Activated naive CD4-positive, alpha-beta T cell treated with anti-CD3 and anti-CD28 coated beads, Interleukin-2, amount 50 U/mL, for 72 hours (primary cell): ENCODE measurements around the gene RERE. TPM values are rescaled to one million over a fixed set of nuclear protein-coding genes. Genes with fewer than 3 reads are reported as not detected.
A peak's percentile ranks its signal among the peaks of the same experiment; 100 is the strongest.

Experiments
- ATAC-seq, 2 donors: fragments of 150-1000 bp; cut with Tn5 transposase; 2 replicates each; pipeline ENCODE4 v1.10.0; 2021; ENCODE audit warnings: mild to moderate bottlenecking in 2 of 2, moderate library complexity in 2 of 2
- DNase-seq, 2 donors: peaks; one replicate each; pipeline ENCODE4 v3.0.0; 2021 to 2022; ENCODE audit warnings: low spot score in 2 of 2
- H3K27ac Mint-ChIP-seq, 2 donors: one replicate each; pipeline ENCODE4 v1.8.0; 2022; ENCODE audit warnings: mild to moderate bottlenecking in 2 of 2, mixed read lengths in 2 of 2
- H3K36me3 Mint-ChIP-seq, 2 donors: one replicate each; pipeline ENCODE4 v1.8.0; 2022; ENCODE audit warnings: mixed read lengths in 2 of 2
- H3K9me3 Mint-ChIP-seq, 2 donors: one replicate each; pipeline ENCODE4 v1.8.0; 2022; ENCODE audit warnings: mixed read lengths in 2 of 2
- total RNA-seq, 2 donors: library from RNA; stranded (reverse); gene quantifications; one replicate each; pipeline ENCODE4 v1.2.3, GENCODE V29; 2022

Gene RERE
- total RNA-seq, 2 donors from 2014 or later = 51.8 to 72.1 TPM

DNA sequence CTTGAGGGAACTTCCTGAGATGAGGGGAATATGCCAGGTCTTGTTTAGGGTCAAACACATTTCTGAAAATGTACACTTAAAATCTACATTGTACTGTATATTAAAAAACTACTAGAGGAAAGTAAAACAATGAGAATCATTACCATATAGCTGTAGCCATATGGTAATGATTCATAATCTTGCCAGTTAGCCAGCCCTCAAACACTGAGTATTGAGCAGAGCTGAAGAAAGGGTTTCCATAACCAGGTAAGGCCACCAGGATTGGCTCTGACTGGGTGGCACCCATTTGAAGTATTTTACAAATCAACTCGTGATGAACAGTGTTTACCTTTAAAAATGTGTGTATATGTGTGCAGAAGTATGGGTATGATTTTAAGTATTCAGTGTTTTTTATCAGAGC lies 272.8 kb downstream of the RERE start:
- peak; percentile 46 to 55 for ATAC-seq
- H3K9me3 Mint-ChIP-seq = peaks cover 0 to 8% of the 10 kb centered on the region in 2 donors
- DNase-seq = no peak
- H3K36me3 Mint-ChIP-seq = peaks cover 11 to 36% of the 10 kb centered on the region in 2 donors
- H3K27ac Mint-ChIP-seq = no peak overlapping the region

DNA sequence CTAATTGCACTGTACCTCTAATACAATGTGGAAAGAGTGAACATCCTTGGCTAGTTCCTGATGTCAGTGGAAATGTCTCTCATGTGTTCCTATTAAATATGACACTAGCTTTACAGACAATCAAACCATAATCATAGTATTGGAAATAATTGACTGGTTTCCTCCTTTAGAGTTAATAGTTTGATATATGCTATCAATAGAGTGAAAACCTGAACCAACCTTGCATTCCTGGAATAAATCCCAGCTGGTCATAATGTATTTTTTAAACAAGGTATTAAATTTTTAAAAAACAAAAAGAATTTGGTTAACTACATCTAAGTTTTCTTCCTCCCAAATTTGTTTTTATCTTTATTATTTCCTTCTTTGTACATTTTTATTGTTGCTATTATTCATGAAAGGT lies 273.5 kb downstream of the RERE start:
- Mint-ChIP-seq H3K9me3 (peaks cover 0 to 8% of the 10 kb centered on the region in 2 donors), H3K36me3 (peaks cover 11 to 39% of the 10 kb centered on the region in 2 donors), H3K27ac (no peak overlapping the region)
- ATAC-seq (no peak), DNase-seq (no peak)

DNA sequence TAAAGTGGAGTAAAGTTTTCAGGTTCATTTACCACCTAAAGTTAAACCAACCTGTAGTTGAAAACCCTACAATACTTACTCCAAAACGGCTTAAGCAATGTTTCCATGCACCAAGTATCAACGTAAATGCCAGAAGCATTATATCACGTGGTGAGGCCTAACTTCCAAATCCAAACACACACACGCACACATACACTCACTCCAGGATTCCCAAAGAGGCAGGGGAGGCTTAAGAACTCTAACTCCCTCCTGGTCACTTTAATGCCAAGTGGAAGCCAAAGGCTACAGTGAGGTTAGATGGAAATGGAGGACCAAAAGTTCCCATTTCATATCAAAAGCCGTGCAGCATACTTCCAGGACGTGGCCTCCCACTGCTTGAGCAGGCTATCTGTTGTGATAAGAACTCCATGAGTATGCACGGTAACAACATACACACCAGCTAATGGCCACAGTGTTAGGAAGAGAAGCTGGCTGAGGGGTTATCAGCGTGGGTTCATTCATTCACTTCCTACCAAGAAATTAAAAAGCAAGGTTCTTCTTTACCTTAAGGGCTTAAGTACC lies 275.4 kb downstream of the RERE start:
- H3K27ac Mint-ChIP-seq = no peak overlapping the region
- H3K36me3 Mint-ChIP-seq = peaks cover 11 to 39% of the 10 kb centered on the region in 2 donors
- no peak for DNase-seq
- ATAC-seq = no peak
- H3K9me3 Mint-ChIP-seq = peaks cover 0 to 8% of the 10 kb centered on the region in 2 donors

DNA sequence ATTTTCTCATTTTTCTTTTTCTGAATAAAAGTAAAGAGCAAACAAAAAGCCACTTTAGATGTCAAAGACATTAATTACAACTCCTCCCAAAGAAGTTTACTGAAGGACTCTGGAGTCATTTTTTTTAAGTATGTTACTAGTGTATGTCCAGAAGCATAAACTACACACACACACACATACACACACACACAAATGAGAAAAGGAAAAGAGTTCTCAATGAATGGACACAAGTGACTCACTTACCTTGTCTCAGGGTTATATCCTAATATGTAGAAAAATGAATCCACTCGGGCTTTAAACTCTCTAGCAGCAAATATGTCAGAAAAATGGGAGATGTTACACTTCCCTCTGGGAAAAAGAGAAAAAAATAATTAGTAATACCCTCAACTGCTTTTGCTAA lies 276.5 kb downstream of the RERE start:
- peaks cover 0 to 8% of the 10 kb centered on the region in 2 donors for H3K9me3 Mint-ChIP-seq
- peak in 1 of 2 donors; percentile 27 for ATAC-seq
- DNase-seq = no peak
- H3K36me3 Mint-ChIP-seq = peaks cover 11 to 33% of the 10 kb centered on the region in 2 donors
- H3K27ac Mint-ChIP-seq = peak overlapping the region; percentile 85 to 100

DNA sequence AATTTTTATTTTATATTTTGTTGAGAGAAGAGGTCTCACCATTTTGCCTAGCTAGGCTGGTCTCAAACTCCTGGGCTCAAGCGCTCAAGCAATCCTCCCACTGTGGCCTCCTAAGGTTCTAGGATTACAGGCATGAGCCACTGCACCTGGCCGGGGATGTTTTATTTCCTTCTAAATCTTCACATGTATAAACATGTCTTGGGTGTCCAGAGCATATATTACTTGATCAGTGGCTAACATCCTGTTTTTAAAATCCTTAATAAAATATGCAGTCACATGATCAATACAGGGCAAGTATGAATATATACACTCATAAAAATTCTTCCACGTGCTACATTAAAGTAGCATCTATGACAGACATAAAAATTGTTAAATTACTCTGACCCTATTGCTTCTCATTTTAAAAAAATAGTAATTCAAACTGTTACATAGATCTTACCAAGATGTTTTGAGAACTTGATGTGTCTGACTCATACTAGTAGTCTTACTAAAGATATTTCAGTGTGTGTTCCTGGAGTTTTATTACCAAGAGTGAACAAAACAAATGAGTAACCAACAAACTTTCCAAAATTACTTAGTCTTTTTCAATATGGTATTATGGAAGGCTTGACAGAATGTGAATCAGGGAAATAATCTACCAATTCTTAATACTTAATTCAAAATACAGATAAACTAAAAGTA lies 277.0 kb downstream of the RERE start:
- Mint-ChIP-seq H3K27ac (peak overlapping the region; percentile 85 to 100), H3K9me3 (peaks cover 0 to 8% of the 10 kb centered on the region in 2 donors), H3K36me3 (peaks cover 11 to 32% of the 10 kb centered on the region in 2 donors)
- ATAC-seq (peak; percentile 87 to 93), DNase-seq (no peak)

DNA sequence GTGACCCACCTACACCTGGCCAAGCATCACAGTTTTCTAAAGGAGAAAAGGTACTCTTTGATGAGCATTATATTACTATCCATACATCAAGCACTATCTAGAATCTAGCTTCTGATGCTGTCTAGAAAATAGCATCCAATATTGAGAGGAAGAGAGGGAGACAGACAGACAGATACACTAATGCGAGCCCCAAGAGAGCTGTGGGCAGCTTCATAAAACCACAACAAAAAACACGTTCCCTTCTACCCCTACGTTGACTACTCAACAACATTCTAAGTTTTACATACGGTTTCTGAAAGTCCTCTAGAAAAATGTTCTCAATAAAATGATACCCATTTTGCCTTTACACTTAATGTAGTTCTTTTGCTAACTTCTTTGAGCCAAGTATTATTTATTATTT lies 277.8 kb downstream of the RERE start:
- ATAC-seq (peak in 1 of 2 donors; percentile 27), DNase-seq (no peak)
- peak overlapping the region; percentile 38 to 85 for H3K27ac Mint-ChIP-seq
- peaks cover 0 to 6% of the 10 kb centered on the region in 2 donors for H3K9me3 Mint-ChIP-seq
- peaks cover 5 to 25% of the 10 kb centered on the region in 2 donors for H3K36me3 Mint-ChIP-seq

DNA sequence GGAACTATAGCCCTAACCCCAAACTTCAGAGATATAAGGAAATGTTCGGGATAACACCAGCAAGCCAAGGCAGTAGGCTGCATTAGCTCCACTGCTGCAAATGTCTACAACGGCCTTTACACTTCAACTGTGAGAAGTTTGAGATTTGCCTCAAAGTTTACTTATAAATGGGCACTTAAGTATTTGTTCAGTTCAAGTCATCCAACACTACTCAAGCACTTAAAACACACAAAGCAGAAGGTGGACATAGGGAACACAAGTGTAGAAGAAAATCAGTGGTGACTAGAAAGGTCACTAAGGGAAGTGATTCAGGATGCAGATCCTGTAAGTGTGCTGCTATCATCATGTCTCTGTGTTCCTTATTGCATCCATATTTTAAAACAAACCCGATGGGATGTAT lies 278.9 kb downstream of the RERE start:
- DNase-seq = no peak
- H3K9me3 Mint-ChIP-seq = no peaks in the 10 kb centered on the region
- H3K27ac Mint-ChIP-seq = no peak overlapping the region
- no peak for ATAC-seq
- peaks cover 0 to 13% of the 10 kb centered on the region in 2 donors for H3K36me3 Mint-ChIP-seq

DNA sequence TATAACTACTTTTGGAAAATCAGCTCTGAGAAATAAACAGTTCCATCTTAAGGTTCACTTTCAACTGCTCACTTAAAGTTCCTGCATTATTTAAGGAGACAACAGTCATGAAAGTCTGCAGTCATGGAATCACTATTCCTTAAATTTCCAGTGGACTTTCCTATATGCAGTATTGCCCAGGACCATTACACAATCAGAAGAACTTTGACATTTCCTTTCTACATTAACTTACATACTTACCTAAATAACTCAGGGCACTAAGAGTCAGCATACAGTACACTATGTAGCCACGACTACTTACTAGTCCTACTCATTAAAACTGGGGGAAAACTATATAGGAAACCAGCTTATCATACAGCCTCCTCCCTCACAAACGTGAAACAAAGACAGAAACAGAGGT lies 279.4 kb downstream of the RERE start:
- DNase-seq = no peak
- Mint-ChIP-seq H3K36me3 (peaks cover 0 to 11% of the 10 kb centered on the region in 2 donors), H3K9me3 (no peaks in the 10 kb centered on the region), H3K27ac (no peak overlapping the region)
- ATAC-seq = no peak

DNA sequence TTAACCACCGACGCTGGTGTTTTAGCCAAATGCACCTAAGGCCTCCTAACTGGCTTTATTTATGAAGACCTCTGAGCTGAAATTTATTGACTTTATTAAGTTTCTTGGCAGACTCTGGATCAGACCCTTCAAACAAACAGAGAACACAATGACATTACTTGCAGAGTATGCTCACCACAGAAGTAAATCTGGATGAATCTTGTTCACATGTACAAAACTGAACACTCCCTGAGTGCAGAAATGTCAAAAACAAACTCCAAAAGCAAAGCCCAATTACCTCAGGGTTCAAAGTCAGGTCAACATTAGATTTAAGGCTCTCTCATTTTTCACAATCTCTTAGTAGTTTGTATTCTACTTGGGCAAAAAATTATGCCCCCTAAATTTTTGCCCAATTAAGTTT lies 280.9 kb downstream of the RERE start:
- ATAC-seq = no peak

DNA sequence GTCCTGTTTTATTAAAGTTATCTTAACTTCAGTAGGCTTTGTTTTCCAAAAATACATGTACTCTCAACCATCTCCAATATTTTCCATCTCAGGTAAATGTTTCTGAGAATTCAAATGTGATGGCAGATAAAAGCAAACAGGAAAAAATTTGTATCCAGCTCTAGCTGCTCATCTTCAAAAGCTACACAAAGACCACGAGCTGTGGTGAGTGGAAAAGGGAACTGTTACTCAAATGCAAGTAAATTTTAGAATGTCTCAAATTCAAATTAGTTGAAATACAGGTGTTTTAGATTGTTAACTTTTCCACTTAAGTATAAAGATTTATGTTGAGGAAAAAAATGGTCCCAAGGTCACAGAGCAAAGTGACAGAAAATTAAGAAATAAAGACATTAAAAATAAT lies 283.5 kb downstream of the RERE start:
- DNase-seq = no peak
- Mint-ChIP-seq H3K36me3 (peaks cover 0 to 7% of the 10 kb centered on the region in 2 donors), H3K27ac (peak overlapping the region; percentile 9 to 91), H3K9me3 (no peaks in the 10 kb centered on the region)
- ATAC-seq = no peak

More for the DNA sequence above, 280.9 kb downstream of the RERE start:
- H3K9me3 Mint-ChIP-seq = no peaks in the 10 kb centered on the region
- no peak overlapping the region for H3K27ac Mint-ChIP-seq
- H3K36me3 Mint-ChIP-seq = peaks cover 0 to 11% of the 10 kb centered on the region in 2 donors
- DNase-seq = no peak

DNA sequence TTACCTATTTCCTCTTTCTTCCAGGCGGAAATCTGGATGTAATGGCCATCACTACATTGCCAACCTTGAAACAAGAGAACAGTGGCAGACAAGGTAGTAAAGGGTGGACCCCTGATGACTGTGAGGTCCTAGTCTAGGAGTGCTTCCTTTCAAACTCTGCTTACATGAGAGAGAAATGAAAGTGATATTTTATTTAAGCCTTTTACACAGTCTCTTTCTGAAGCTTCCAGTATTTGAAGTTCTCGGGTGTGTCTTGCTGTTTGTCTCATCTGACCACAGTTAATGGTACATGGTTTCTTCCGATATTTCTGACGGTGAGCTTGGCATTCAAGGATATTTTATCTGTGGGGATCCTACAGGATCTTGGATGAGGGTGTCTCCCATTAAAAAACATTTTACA lies 284.3 kb downstream of the RERE start:
- no peaks in the 10 kb centered on the region for H3K9me3 Mint-ChIP-seq
- H3K27ac Mint-ChIP-seq = peak overlapping the region; percentile 87 to 91
- ATAC-seq = peak; percentile 80 to 88
- no peak for DNase-seq
- H3K36me3 Mint-ChIP-seq = peaks cover 0 to 7% of the 10 kb centered on the region in 2 donors

DNA sequence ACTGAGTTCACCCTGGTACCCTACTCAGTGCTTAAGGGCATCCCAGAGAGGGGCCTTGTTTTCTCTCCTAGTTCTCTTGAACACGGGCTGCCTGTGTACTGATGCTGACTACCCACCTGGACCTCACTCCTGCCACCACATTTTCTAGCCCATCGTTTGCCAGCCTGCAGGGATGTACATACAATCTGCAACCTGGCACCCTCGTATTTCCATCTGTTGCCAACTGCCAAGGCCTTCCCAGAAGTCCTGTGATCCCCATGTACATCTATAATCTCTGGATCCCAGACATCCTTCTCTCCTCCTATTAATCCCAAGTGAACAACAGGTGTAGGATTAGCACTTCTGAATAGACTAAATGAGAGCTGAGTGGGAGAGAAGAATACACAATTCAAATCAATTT lies 287.5 kb downstream of the RERE start:
- Mint-ChIP-seq H3K36me3 (peaks cover 0 to 13% of the 10 kb centered on the region in 2 donors), H3K9me3 (no peaks in the 10 kb centered on the region), H3K27ac (no peak overlapping the region)
- no peak for ATAC-seq
- DNase-seq = no peak

DNA sequence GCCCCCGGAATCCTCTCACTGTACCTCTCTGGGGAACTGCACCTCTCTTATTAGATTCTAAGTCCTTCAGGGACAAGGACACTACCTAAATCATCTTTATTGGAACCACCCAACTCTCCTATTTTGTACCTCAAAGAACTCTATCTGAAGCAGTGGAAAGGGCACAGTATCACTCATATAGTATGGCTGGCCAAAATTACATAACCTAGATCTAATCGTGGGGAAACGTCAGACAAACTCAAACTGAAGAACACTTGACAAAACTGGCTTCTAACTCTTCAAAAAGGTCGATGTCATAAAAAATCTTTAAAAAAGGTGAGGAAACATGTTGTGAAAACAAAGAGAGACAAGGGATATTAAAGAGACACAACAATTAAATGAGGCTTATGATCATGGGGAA lies 289.5 kb downstream of the RERE start:
- peak overlapping the region in 1 of 2 donors; percentile 22 for H3K27ac Mint-ChIP-seq

DNA sequence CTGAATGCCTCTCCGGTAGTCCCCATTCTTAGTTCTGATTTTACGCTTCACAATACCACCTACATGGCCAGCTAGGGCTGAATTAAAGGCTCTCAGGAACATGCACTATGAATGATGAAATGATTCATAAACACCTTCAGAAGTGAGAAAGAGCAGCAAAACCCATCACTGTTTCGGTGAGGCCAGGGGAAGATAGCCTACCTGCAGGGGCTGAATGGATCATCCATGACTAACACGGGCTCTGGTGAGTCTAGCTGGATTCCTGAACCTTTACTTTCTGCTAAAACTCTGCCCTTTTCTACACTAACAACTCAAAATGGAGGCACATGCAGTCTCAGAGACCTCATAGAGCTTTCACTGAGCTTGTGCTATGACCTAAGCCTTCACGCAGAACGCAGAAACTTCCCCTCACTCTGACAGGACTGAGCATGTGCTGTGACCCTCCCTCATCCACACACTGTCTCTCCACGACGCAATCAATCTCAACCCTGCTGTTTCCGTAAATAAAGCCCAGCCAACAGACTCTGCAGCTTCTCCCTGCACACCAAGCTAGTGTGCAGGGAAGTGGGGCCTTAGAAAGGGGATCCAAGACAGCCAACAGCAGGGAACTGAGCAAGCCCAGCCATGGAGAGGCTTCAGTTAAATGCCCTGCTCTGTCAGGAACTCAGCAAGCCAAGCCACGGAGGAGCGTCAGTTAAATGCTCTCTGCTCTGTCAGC lies 291.7 kb downstream of the RERE start:
- ATAC-seq (peak; percentile 92 to 93), DNase-seq (peak; percentile 69 to 76)
- Mint-ChIP-seq H3K9me3 (no peaks in the 10 kb centered on the region), H3K36me3 (peaks cover 10 to 30% of the 10 kb centered on the region in 2 donors), H3K27ac (no peak overlapping the region)

More for the DNA sequence above, 289.5 kb downstream of the RERE start:
- no peaks in the 10 kb centered on the region for H3K9me3 Mint-ChIP-seq
- ATAC-seq (no peak), DNase-seq (no peak)
- peaks cover 6 to 21% of the 10 kb centered on the region in 2 donors for H3K36me3 Mint-ChIP-seq

DNA sequence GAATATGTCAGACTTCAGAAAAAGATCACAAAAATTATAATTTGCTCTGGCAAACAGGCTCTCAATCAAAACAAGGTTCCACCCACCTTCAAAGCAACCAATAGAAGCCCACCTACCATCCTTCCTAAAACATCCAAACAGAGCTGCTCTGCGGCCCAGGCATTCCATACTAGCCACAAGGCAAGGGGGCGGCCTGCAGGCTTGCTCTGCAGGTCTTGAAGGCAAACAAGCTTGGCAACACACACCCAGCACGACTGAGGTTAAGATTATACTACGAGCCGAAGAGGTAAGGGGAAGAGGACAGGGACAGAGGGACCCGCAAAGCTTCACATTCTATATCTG lies 292.3 kb downstream of the RERE start:
- DNase-seq (no peak), ATAC-seq (no peak)
- H3K9me3 Mint-ChIP-seq = no peaks in the 10 kb centered on the region
- H3K36me3 Mint-ChIP-seq = peaks cover 10 to 30% of the 10 kb centered on the region in 2 donors
- H3K27ac Mint-ChIP-seq = no peak overlapping the region

DNA sequence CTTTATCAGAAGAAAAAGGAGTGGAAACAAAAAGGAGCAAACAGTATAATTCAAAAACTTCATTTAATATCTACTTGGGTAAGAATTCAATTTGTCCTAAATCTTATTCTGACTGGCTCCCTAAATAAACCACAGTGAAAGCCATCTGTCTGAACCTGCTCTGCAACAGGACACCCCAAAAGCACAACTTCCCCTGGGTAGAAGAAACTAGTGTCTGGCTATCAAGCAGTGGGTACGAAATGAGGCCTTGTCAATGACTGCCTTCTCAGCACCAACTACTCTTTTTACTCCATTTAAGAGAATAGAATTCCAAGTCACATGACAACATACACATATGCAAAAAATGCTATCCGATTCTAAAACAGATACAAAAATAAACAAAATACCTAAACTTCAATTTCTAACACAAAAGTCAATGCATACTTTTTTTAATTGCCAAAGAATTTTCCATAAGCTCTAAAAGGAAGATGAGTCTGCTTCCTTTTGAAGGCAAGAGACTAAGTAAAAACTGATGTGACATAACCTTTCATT lies 292.7 kb downstream of the RERE start:
- Mint-ChIP-seq H3K36me3 (peaks cover 10 to 25% of the 10 kb centered on the region in 2 donors), H3K9me3 (no peaks in the 10 kb centered on the region), H3K27ac (no peak overlapping the region)
- no peak for DNase-seq
- no peak for ATAC-seq

DNA sequence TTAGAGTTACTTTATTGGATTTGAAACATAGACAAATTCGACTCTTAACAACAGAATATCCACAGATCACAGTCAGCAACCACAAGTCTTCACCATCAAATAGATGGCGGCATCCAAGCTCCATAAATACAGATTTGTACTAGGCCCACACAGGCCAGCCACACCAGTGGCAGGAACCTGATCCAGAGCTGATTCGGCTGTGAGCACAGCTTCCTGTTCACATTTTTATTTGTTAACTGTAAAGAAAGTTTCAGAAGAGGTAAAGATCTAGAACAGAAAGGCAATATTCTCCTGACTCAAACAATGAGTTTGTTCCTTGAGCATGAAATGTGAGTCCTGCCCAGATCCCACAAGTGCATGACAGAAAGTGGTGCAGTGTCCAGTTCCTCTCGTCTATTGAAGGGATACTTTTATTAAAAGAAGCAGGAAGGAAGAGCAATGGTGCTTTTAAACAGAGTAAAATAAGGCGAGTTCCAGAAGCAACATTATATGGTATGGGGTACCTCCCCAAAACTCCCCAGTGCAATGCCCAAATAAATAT lies 293.7 kb downstream of the RERE start:
- ATAC-seq (no peak), DNase-seq (no peak)
- H3K27ac Mint-ChIP-seq = peak overlapping the region in 1 of 2 donors; percentile 58
- no peaks in the 10 kb centered on the region for H3K9me3 Mint-ChIP-seq
- H3K36me3 Mint-ChIP-seq = peaks cover 10 to 24% of the 10 kb centered on the region in 2 donors
